Neuron (in vitro differentiated cells): ENCODE results near the gene KIRREL3.

ENCODE experiments used
- H2AFZ ChIP-seq: one replicate; pipeline ENCODE4 v1.6.1; 2013; ENCODE audit warnings: low read depth, mild to moderate bottlenecking, inconsistent platforms, low read length, moderate library complexity
- H3K27me3 ChIP-seq: one replicate; pipeline ENCODE4 v1.6.1; 2013; ENCODE audit warnings: low read length; ENCODE audit not compliant: insufficient read depth
- H3K36me3 ChIP-seq: one replicate; pipeline ENCODE4 v1.6.1; 2013; ENCODE audit warnings: low read length; ENCODE audit not compliant: insufficient read depth
- H3K4me1 ChIP-seq: one replicate; pipeline ENCODE4 v1.6.1; 2013; ENCODE audit warnings: low read length; ENCODE audit not compliant: insufficient read depth
- H3K4me3 ChIP-seq: 2 replicates; pipeline ENCODE4 v1.5.1; 2013; ENCODE audit warnings: mild to moderate bottlenecking, low read length, moderate library complexity
- H3K9me3 ChIP-seq: one replicate; pipeline ENCODE4 v1.6.1; 2013; ENCODE audit warnings: low read length

The KIRREL3 gene

GRCh38 chr11:126627421-126627820, 373.1 kb downstream of the KIRREL3 start:
- Histone ChIP-seq H3K36me3 (no peaks in the 10 kb centered on the region), H2AFZ (no peak overlapping the region), H3K27me3 (no peaks in the 10 kb centered on the region), H3K9me3 (no peaks in the 10 kb centered on the region), H3K4me3 (no peak overlapping the region), H3K4me1 (no peaks in the 10 kb centered on the region)

- Histone ChIP-seq H3K36me3 (no peaks in the 10 kb centered on the region), H2AFZ (no peak overlapping the region), H3K4me3 (no peak overlapping the region), H3K9me3 (no peaks in the 10 kb centered on the region), H3K27me3 (no peaks in the 10 kb centered on the region), H3K4me1 (no peaks in the 10 kb centered on the region)
Observed at GRCh38 chr11:126624506-126624905, 376.1 kb downstream of the KIRREL3 start.

- H3K4me3 ChIP-seq = no peak overlapping the region
- no peaks in the 10 kb centered on the region for H3K36me3 ChIP-seq
- H3K9me3 ChIP-seq = no peaks in the 10 kb centered on the region
- H3K4me1 ChIP-seq = no peaks in the 10 kb centered on the region
- H2AFZ ChIP-seq = no peak overlapping the region
- H3K27me3 ChIP-seq = no peaks in the 10 kb centered on the region
Observed at GRCh38 chr11:126619516-126619915, 381.1 kb downstream of the KIRREL3 start.

- Histone ChIP-seq H3K27me3 (no peaks in the 10 kb centered on the region), H3K36me3 (no peaks in the 10 kb centered on the region), H2AFZ (no peak overlapping the region), H3K9me3 (no peaks in the 10 kb centered on the region), H3K4me3 (no peak overlapping the region), H3K4me1 (no peaks in the 10 kb centered on the region)
Observed at GRCh38 chr11:126615845-126616244, 384.7 kb downstream of the KIRREL3 start.

- no peaks in the 10 kb centered on the region for H3K4me1 ChIP-seq
- no peak overlapping the region for H2AFZ ChIP-seq
- H3K27me3 ChIP-seq = no peaks in the 10 kb centered on the region
- no peaks in the 10 kb centered on the region for H3K36me3 ChIP-seq
- H3K4me3 ChIP-seq = no peak overlapping the region
- H3K9me3 ChIP-seq = no peaks in the 10 kb centered on the region
Observed at GRCh38 chr11:126613272-126613671, 387.3 kb downstream of the KIRREL3 start.

GRCh38 chr11:126612671-126613070, 387.9 kb downstream of the KIRREL3 start:
- H3K4me3 ChIP-seq = no peak overlapping the region
- no peaks in the 10 kb centered on the region for H3K9me3 ChIP-seq
- H2AFZ ChIP-seq = no peak overlapping the region
- no peaks in the 10 kb centered on the region for H3K4me1 ChIP-seq
- H3K36me3 ChIP-seq = no peaks in the 10 kb centered on the region
- H3K27me3 ChIP-seq = no peaks in the 10 kb centered on the region

GRCh38 chr11:126611438-126611837, 389.1 kb downstream of the KIRREL3 start:
- Histone ChIP-seq H3K9me3 (no peaks in the 10 kb centered on the region), H3K4me3 (no peak overlapping the region), H3K4me1 (no peaks in the 10 kb centered on the region), H3K27me3 (no peaks in the 10 kb centered on the region), H3K36me3 (no peaks in the 10 kb centered on the region), H2AFZ (no peak overlapping the region)

GRCh38 chr11:126608658-126609057, 391.9 kb downstream of the KIRREL3 start:
- Histone ChIP-seq H3K27me3 (no peaks in the 10 kb centered on the region), H2AFZ (no peak overlapping the region), H3K4me3 (no peak overlapping the region), H3K9me3 (no peaks in the 10 kb centered on the region), H3K36me3 (no peaks in the 10 kb centered on the region), H3K4me1 (no peaks in the 10 kb centered on the region)

GRCh38 chr11:126607776-126608541, 392.6 kb downstream of the KIRREL3 start:
- H2AFZ ChIP-seq = no peak overlapping the region
- H3K9me3 ChIP-seq = no peaks in the 10 kb centered on the region
- no peaks in the 10 kb centered on the region for H3K36me3 ChIP-seq
- no peaks in the 10 kb centered on the region for H3K27me3 ChIP-seq
- H3K4me3 ChIP-seq = no peak overlapping the region
- no peaks in the 10 kb centered on the region for H3K4me1 ChIP-seq

GRCh38 chr11:126607374-126607773, 393.2 kb downstream of the KIRREL3 start:
- Histone ChIP-seq H2AFZ (no peak overlapping the region), H3K36me3 (no peaks in the 10 kb centered on the region), H3K4me3 (no peak overlapping the region), H3K9me3 (no peaks in the 10 kb centered on the region), H3K27me3 (no peaks in the 10 kb centered on the region), H3K4me1 (no peaks in the 10 kb centered on the region)

- Histone ChIP-seq H3K9me3 (no peaks in the 10 kb centered on the region), H3K4me1 (peaks cover 6% of the 10 kb centered on the region), H3K4me3 (no peak overlapping the region), H3K27me3 (peaks cover 5% of the 10 kb centered on the region), H3K36me3 (no peaks in the 10 kb centered on the region), H2AFZ (no peak overlapping the region)
Observed at GRCh38 chr11:126606484-126606883, 394.1 kb downstream of the KIRREL3 start.

GRCh38 chr11:126604461-126604860, 396.1 kb downstream of the KIRREL3 start:
- Histone ChIP-seq H2AFZ (no peak overlapping the region), H3K4me1 (peaks cover 6% of the 10 kb centered on the region), H3K27me3 (peaks cover 15% of the 10 kb centered on the region), H3K4me3 (no peak overlapping the region), H3K36me3 (no peaks in the 10 kb centered on the region), H3K9me3 (no peaks in the 10 kb centered on the region)

- Histone ChIP-seq H3K9me3 (no peaks in the 10 kb centered on the region), H3K36me3 (no peaks in the 10 kb centered on the region), H3K4me1 (peaks cover 10% of the 10 kb centered on the region)
Observed at GRCh38 chr11:126603486-126603885, 397.1 kb downstream of the KIRREL3 start.

GRCh38 chr11:126602993-126603392, 397.6 kb downstream of the KIRREL3 start:
- Histone ChIP-seq H3K27me3 (peaks cover 15% of the 10 kb centered on the region), H3K4me3 (no peak overlapping the region), H2AFZ (no peak overlapping the region), H3K36me3 (no peaks in the 10 kb centered on the region), H3K4me1 (peaks cover 10% of the 10 kb centered on the region), H3K9me3 (no peaks in the 10 kb centered on the region)

More at GRCh38 chr11:126603486-126603885, 397.1 kb downstream of the KIRREL3 start:
- peaks cover 15% of the 10 kb centered on the region for H3K27me3 ChIP-seq
- no peak overlapping the region for H2AFZ ChIP-seq
- H3K4me3 ChIP-seq = no peak overlapping the region
